ENCODE data around the gene MAEL. TPM values are rescaled to one million over a fixed set of nuclear protein-coding genes. Genes with fewer than 3 reads are reported as not detected.

The MAEL gene
- total RNA-seq, 1 donor from 2014 or later, result 0.11 TPM

DNA sequence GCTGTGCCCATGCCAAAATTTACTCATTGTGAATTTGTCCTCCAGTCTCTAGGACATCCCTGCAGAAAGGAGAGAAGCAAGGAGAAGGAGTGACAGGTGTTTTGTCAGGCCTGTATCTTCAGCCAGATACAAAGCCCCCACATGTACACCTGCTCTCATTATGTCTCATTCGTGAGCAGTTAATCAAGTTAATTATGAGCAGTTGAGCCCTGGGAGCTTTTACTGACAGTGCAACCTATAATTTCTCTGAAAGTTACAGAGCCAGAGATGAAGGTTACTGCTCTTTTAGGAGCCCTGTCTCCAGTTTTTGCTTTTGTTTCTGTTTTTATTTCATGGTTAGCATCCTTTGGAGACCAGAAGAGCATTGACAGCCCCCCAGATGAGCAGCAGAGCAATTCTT is 8.7 kb upstream of the MAEL start:
- Mint-ChIP-seq H3K27ac (ENCODE audit: unreplicated experiment) (no peak overlapping the region), H3K9me3 (ENCODE audit: unreplicated experiment) (no peaks in the 10 kb centered on the region), H3K27me3 (ENCODE audit: low read depth, unreplicated experiment) (peaks cover 29% of the 10 kb centered on the region), H3K4me3 (ENCODE audit: unreplicated experiment) (no peak overlapping the region), H3K4me1 (ENCODE audit: low read depth, unreplicated experiment) (peaks cover 8% of the 10 kb centered on the region), H3K36me3 (ENCODE audit: low read depth, unreplicated experiment) (no peaks in the 10 kb centered on the region)
- H3K36me3 ChIP-seq (ENCODE audit: insufficient read depth, low read length), result no peaks in the 10 kb centered on the region
- FAIRE-seq (no peak), DNase-seq (ENCODE audit: low read depth) (no peak)
- H3K4me1 ChIP-seq (ENCODE audit: insufficient read depth, low read length), result no peaks in the 10 kb centered on the region
- no peak overlapping the region for H3K9ac ChIP-seq (ENCODE audit: low read length)
- no peaks in the 10 kb centered on the region for H3K79me2 ChIP-seq (ENCODE audit: insufficient read depth, low read length)
- H3K9me3 ChIP-seq (ENCODE audit: insufficient read depth, low read depth, low read length), result no peaks in the 10 kb centered on the region
- no peaks in the 10 kb centered on the region for H4K20me1 ChIP-seq (ENCODE audit: insufficient read depth, low read length)
- H2AFZ ChIP-seq (ENCODE audit: low read depth, low read length), result no peak overlapping the region
- H3K4me2 ChIP-seq (ENCODE audit: low read length), result no peak overlapping the region
- H3K27me3 ChIP-seq (ENCODE audit: insufficient read depth, low read length), result peaks cover 33% of the 10 kb centered on the region
- no peak for TF ChIP-seq EZH2 (IDR thresholded peaks at IDR 0.05; ENCODE audit: insufficient read depth, low read length)
- TF ChIP-seq, protein P1, sequence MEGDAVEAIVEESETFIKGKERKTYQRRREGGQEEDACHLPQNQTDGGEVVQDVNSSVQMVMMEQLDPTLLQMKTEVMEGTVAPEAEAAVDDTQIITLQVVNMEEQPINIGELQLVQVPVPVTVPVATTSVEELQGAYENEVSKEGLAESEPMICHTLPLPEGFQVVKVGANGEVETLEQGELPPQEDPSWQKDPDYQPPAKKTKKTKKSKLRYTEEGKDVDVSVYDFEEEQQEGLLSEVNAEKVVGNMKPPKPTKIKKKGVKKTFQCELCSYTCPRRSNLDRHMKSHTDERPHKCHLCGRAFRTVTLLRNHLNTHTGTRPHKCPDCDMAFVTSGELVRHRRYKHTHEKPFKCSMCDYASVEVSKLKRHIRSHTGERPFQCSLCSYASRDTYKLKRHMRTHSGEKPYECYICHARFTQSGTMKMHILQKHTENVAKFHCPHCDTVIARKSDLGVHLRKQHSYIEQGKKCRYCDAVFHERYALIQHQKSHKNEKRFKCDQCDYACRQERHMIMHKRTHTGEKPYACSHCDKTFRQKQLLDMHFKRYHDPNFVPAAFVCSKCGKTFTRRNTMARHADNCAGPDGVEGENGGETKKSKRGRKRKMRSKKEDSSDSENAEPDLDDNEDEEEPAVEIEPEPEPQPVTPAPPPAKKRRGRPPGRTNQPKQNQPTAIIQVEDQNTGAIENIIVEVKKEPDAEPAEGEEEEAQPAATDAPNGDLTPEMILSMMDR (IDR thresholded peaks at IDR 0.05; ENCODE audit: insufficient read depth, low read depth, low read length), result no peak
- no peak overlapping the region for H3K4me3 ChIP-seq (ENCODE audit: insufficient read depth, low read depth, low read length)
- no peak overlapping the region for H3K27ac ChIP-seq (ENCODE audit: low read depth, low read length)

DNA sequence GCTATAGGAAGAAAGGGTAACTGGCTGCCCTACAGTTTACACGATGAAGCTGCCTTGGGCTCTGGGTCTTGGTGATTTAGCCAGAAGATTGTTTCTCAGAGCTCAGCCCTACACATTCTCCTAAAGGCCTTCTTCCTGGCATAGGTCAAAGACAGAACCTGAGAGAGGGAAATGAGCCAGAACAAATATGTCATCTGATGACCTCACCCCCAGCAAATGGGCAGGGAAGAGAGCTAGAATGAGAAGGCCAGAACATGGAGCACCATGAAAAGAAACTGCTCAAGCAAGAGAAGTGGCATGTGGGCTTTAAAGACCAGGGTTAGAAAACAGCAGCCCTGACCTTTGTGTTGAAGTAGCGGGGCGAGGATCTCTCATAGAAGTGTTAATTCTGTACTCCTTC is 8.3 kb upstream of the MAEL start:
- Mint-ChIP-seq H3K36me3 (ENCODE audit: low read depth, unreplicated experiment) (no peaks in the 10 kb centered on the region), H3K4me3 (ENCODE audit: unreplicated experiment) (no peak overlapping the region), H3K27me3 (ENCODE audit: low read depth, unreplicated experiment) (peaks cover 29% of the 10 kb centered on the region), H3K27ac (ENCODE audit: unreplicated experiment) (no peak overlapping the region), H3K4me1 (ENCODE audit: low read depth, unreplicated experiment) (peaks cover 7% of the 10 kb centered on the region), H3K9me3 (ENCODE audit: unreplicated experiment) (no peaks in the 10 kb centered on the region)
- Histone ChIP-seq H3K4me3 (ENCODE audit: insufficient read depth, low read depth, low read length) (no peak overlapping the region), H3K4me2 (ENCODE audit: low read length) (no peak overlapping the region), H3K27ac (ENCODE audit: low read depth, low read length) (no peak overlapping the region), H4K20me1 (ENCODE audit: insufficient read depth, low read length) (no peaks in the 10 kb centered on the region), H3K36me3 (ENCODE audit: insufficient read depth, low read length) (no peaks in the 10 kb centered on the region), H3K9ac (ENCODE audit: low read length) (no peak overlapping the region), H3K27me3 (ENCODE audit: insufficient read depth, low read length) (peaks cover 32% of the 10 kb centered on the region), H2AFZ (ENCODE audit: low read depth, low read length) (no peak overlapping the region), H3K79me2 (ENCODE audit: insufficient read depth, low read length) (no peaks in the 10 kb centered on the region), H3K9me3 (ENCODE audit: insufficient read depth, low read depth, low read length) (no peaks in the 10 kb centered on the region), H3K4me1 (ENCODE audit: insufficient read depth, low read length) (no peaks in the 10 kb centered on the region)
- TF ChIP-seq, protein P1 (IDR thresholded peaks at IDR 0.05; ENCODE audit: insufficient read depth, low read depth, low read length), result no peak
- no peak for FAIRE-seq
- DNase-seq (ENCODE audit: low read depth), result no peak

- H3K27ac Mint-ChIP-seq (ENCODE audit: unreplicated experiment), result no peak overlapping the region
- peaks cover 21% of the 10 kb centered on the region for H3K27me3 Mint-ChIP-seq (ENCODE audit: low read depth, unreplicated experiment)
- H3K4me1 ChIP-seq (ENCODE audit: insufficient read depth, low read length), result no peaks in the 10 kb centered on the region
- DNase-seq (ENCODE audit: low read depth) (no peak), FAIRE-seq (no peak)
- TF ChIP-seq EZH2 (IDR thresholded peaks at IDR 0.05; ENCODE audit: insufficient read depth, low read length), result no peak
- TF ChIP-seq, protein P1 (IDR thresholded peaks at IDR 0.05; ENCODE audit: insufficient read depth, low read depth, low read length), result no peak
- no peak overlapping the region for H3K4me2 ChIP-seq (ENCODE audit: low read length)
- no peak overlapping the region for H2AFZ ChIP-seq (ENCODE audit: low read depth, low read length)
- no peaks in the 10 kb centered on the region for H4K20me1 ChIP-seq (ENCODE audit: insufficient read depth, low read length)
- H3K4me1 Mint-ChIP-seq (ENCODE audit: low read depth, unreplicated experiment), result peaks cover 3% of the 10 kb centered on the region
- no peaks in the 10 kb centered on the region for H3K36me3 Mint-ChIP-seq (ENCODE audit: low read depth, unreplicated experiment)
- H3K36me3 ChIP-seq (ENCODE audit: insufficient read depth, low read length), result no peaks in the 10 kb centered on the region
- no peaks in the 10 kb centered on the region for H3K9me3 ChIP-seq (ENCODE audit: insufficient read depth, low read depth, low read length)
- H3K27me3 ChIP-seq (ENCODE audit: insufficient read depth, low read length), result peaks cover 25% of the 10 kb centered on the region
- H3K79me2 ChIP-seq (ENCODE audit: insufficient read depth, low read length), result no peaks in the 10 kb centered on the region
- H3K27ac ChIP-seq (ENCODE audit: low read depth, low read length), result no peak overlapping the region
- no peak overlapping the region for H3K4me3 Mint-ChIP-seq (ENCODE audit: unreplicated experiment)
- H3K4me3 ChIP-seq (ENCODE audit: insufficient read depth, low read depth, low read length), result no peak overlapping the region
- no peak overlapping the region for H3K9ac ChIP-seq (ENCODE audit: low read length)
- no peaks in the 10 kb centered on the region for H3K9me3 Mint-ChIP-seq (ENCODE audit: unreplicated experiment)
Measured at GRCh38 chr1:166981589-166981988, 7.5 kb upstream of the MAEL start.

Measured in astrocyte (in vitro differentiated cells and primary cell).